GM15510 (cell line): ENCODE measurements around the gene SYS1.

Experiments used
- POLR2A ChIP-seq: IDR thresholded peaks from 3 replicates; pipeline ENCODE4 v1.6.1; 2011; ENCODE audit warnings: borderline replicate concordance; ENCODE audit not compliant: insufficient read length; ENCODE audit errors: extremely low read depth

SYS1 gene

GRCh38 chr20:45336530-45337366, 26.2 kb upstream of the SYS1 start:
- no peak for TF ChIP-seq POLR2A

- TF ChIP-seq POLR2A = no peak
Observed at GRCh38 chr20:45337367-45338120, 25.4 kb upstream of the SYS1 start.

GRCh38 chr20:45338121-45339030, 24.6 kb upstream of the SYS1 start:
- no peak for TF ChIP-seq POLR2A

GRCh38 chr20:45339084-45339483, 23.9 kb upstream of the SYS1 start:
- TF ChIP-seq POLR2A = no peak

- TF ChIP-seq POLR2A = no peak
Observed at GRCh38 chr20:45339799-45340198, 23.2 kb upstream of the SYS1 start.

GRCh38 chr20:45340236-45340847, 22.6 kb upstream of the SYS1 start:
- no peak for TF ChIP-seq POLR2A

GRCh38 chr20:45340951-45341350, 22.0 kb upstream of the SYS1 start:
- no peak for TF ChIP-seq POLR2A

- no peak for TF ChIP-seq POLR2A
Observed at GRCh38 chr20:45341579-45341938, 21.4 kb upstream of the SYS1 start.

- no peak for TF ChIP-seq POLR2A
Observed at GRCh38 chr20:45341939-45342854, 20.8 kb upstream of the SYS1 start.

- TF ChIP-seq POLR2A = no peak
Observed at GRCh38 chr20:45342855-45343531, 20.0 kb upstream of the SYS1 start.

GRCh38 chr20:45343532-45344167, 19.3 kb upstream of the SYS1 start:
- TF ChIP-seq POLR2A = no peak

GRCh38 chr20:45344168-45344860, 18.6 kb upstream of the SYS1 start:
- TF ChIP-seq POLR2A = no peak

GRCh38 chr20:45345104-45345936, 17.6 kb upstream of the SYS1 start:
- no peak for TF ChIP-seq POLR2A
